ENCODE measurements around the gene CCDC91.

- TF ChIP-seq CSDC2 (CRISPR knock-in tag; IDR thresholded peaks at IDR 0.05), result no peak
- no peak for TF ChIP-seq ZFP3 (CRISPR knock-in tag; IDR thresholded peaks at IDR 0.05)
Measured at GRCh38 chr12:28459481-28459880, 269.2 kb downstream of the CCDC91 start.

All from SK-N-SH treated with all-trans-retinoic acid at 6 μM for 48 hours (cell line).